Measurements from ENCODE around the gene PRKAR1B.

The PRKAR1B gene

DNA sequence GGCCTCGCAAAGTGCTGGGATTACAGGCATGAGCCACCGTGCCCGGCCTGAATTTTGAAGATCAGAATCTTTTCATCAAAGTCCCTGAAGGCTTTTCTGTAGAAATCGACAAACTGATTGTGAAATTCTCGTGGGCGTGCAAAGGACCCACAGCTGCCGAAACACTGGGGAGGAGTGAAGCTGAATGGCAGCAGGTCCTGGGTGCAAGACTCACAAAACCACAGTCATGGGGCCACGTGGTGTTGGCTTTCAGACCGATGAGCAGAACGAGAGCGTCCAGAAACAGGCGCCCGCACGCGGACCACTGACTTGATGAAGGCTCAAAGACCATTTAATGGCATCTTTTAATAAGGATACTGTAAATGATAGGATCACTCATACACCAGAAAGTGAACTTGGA lies 24.7 kb upstream of the PRKAR1B start:
- peaks cover 8% of the 10 kb centered on the region for H3K36me3 ChIP-seq (ENCODE audit: control insufficient read depth, insufficient read depth, low read length)
- TF ChIP-seq, protein P1, sequence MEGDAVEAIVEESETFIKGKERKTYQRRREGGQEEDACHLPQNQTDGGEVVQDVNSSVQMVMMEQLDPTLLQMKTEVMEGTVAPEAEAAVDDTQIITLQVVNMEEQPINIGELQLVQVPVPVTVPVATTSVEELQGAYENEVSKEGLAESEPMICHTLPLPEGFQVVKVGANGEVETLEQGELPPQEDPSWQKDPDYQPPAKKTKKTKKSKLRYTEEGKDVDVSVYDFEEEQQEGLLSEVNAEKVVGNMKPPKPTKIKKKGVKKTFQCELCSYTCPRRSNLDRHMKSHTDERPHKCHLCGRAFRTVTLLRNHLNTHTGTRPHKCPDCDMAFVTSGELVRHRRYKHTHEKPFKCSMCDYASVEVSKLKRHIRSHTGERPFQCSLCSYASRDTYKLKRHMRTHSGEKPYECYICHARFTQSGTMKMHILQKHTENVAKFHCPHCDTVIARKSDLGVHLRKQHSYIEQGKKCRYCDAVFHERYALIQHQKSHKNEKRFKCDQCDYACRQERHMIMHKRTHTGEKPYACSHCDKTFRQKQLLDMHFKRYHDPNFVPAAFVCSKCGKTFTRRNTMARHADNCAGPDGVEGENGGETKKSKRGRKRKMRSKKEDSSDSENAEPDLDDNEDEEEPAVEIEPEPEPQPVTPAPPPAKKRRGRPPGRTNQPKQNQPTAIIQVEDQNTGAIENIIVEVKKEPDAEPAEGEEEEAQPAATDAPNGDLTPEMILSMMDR (IDR thresholded peaks at IDR 0.05; ENCODE audit: insufficient read depth, low read length, poor library complexity, severe bottlenecking) = no peak
- DNase-seq (ENCODE audit: extremely low read depth, insufficient read length) = no peak
- H3K4me3 ChIP-seq (replicated peaks; ENCODE audit: low read depth, low read length) = no peak overlapping the region
- no peaks in the 10 kb centered on the region for H3K27me3 ChIP-seq (replicated peaks; ENCODE audit: control insufficient read depth, insufficient read depth, low read length)

DNA sequence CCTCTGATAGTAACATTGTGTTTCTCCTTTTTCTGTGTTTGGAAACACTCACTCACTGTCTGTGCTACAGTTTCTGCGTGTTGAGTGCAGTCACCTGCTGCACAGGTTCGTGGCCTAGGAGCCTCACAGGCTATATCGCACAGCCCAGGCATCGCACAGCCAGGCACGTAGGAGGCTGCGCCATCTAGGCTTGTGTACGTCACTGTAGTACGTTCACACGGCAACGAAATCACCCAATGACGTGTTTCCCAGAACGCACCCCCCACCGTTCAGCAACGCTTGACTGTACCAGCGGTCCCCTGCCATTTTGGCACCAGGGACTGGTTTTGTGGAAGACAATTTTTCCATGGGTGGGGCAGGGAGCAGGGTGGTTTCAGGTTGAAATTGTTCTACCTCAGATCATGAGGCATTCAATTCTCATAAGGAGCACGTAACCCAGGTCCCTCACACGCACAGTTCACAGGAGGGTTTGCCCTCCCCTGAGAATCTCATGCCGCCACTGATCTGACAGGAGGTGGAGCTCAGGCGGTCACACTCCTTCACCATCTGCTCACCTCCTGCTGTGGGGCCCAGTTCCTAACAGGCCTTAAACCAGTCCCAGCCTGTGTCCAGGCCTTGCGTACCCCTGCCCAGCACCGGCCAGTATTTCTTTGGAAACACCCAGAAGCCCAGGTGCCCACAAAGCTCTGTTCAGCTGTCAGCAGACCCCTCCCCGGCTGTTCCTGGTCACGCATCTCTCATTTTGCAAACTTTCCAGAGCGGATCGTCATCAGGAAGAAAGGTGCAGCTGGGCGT lies 23.2 kb upstream of the PRKAR1B start:
- DNase-seq (ENCODE audit: extremely low read depth, insufficient read length) = no peak
- H3K27me3 ChIP-seq (replicated peaks; ENCODE audit: control insufficient read depth, insufficient read depth, low read length) = no peaks in the 10 kb centered on the region
- no peak overlapping the region for H3K4me3 ChIP-seq (replicated peaks; ENCODE audit: low read depth, low read length)
- peaks cover 8% of the 10 kb centered on the region for H3K36me3 ChIP-seq (ENCODE audit: control insufficient read depth, insufficient read depth, low read length)
- TF ChIP-seq, protein P1 (IDR thresholded peaks at IDR 0.05; ENCODE audit: insufficient read depth, low read length, poor library complexity, severe bottlenecking) = no peak

DNA sequence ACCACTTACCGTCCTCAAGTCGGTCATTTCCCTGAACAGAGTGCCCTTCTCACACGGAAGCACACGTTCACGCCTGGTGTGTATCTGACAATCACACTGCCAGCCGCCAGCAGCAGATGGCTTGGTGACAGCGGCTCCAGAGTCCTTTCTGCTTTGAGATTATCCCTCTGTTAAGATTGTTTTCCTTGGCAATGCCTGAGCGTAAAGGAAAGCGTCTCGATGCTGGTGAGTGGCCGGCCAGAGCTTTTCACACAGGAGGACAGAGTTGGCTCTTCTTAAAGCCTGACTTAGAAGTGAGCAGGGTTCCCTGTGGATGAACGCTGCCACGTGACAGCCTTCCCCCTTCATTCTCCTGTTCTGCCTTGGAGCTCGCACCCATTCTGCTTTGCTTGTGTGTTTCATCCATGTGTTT lies 22.1 kb upstream of the PRKAR1B start:
- Histone ChIP-seq H3K27me3 (replicated peaks; ENCODE audit: control insufficient read depth, insufficient read depth, low read length) (no peaks in the 10 kb centered on the region), H3K36me3 (ENCODE audit: control insufficient read depth, insufficient read depth, low read length) (peaks cover 2% of the 10 kb centered on the region), H3K4me3 (replicated peaks; ENCODE audit: low read depth, low read length) (no peak overlapping the region)
- TF ChIP-seq, protein P1 (IDR thresholded peaks at IDR 0.05; ENCODE audit: insufficient read depth, low read length, poor library complexity, severe bottlenecking) = no peak
- DNase-seq (ENCODE audit: extremely low read depth, insufficient read length) = no peak

DNA sequence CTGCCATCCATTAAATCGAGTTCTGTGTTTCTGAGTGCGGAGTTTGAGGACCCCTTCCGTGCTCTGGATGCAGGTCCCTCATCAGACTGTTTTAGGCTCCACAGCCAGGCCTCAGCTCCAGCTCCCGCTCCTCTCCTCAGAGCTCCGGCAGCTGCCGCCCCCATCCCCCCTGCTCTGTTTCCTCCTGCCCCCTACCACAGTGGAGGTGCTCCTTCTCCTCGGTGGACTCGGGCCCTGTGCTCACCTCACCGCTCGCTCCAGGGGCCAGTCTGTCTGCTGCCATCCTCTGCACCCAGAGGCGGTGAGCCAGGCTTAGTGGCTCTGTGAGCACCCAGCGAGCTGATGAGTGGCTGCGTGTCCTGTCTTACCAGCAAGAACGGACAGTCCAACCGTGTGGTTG lies 21.4 kb upstream of the PRKAR1B start:
- Histone ChIP-seq H3K27me3 (replicated peaks; ENCODE audit: control insufficient read depth, insufficient read depth, low read length) (no peaks in the 10 kb centered on the region), H3K36me3 (ENCODE audit: control insufficient read depth, insufficient read depth, low read length) (peaks cover 2% of the 10 kb centered on the region), H3K4me3 (replicated peaks; ENCODE audit: low read depth, low read length) (no peak overlapping the region)
- no peak for DNase-seq (ENCODE audit: extremely low read depth, insufficient read length)
- TF ChIP-seq, protein P1 (IDR thresholded peaks at IDR 0.05; ENCODE audit: insufficient read depth, low read length, poor library complexity, severe bottlenecking) = no peak

DNA sequence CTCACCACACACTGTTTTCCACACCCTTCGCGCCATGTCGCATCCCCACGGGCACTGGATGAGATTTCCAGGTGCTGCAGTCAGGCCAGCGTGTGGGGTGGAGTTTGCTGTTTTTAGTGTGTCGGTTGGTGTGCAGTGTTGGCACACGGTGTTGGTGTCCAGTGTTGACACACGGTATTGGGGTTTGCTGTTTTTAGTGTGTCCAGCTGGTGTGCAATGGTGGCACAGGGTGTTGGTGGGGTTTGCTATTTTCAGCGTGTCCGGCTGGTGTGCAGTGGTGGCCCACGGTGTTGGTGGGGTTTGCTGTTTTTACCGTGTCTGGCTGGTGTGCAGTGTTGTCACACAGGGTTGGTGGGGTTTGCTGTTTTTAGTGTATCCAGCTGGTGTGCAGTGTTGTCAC lies 20.1 kb upstream of the PRKAR1B start:
- TF ChIP-seq, protein P1 (IDR thresholded peaks at IDR 0.05; ENCODE audit: insufficient read depth, low read length, poor library complexity, severe bottlenecking) = no peak
- no peak for DNase-seq (ENCODE audit: extremely low read depth, insufficient read length)
- H3K4me3 ChIP-seq (replicated peaks; ENCODE audit: low read depth, low read length) = no peak overlapping the region
- H3K27me3 ChIP-seq (replicated peaks; ENCODE audit: control insufficient read depth, insufficient read depth, low read length) = no peaks in the 10 kb centered on the region
- peaks cover 2% of the 10 kb centered on the region for H3K36me3 ChIP-seq (ENCODE audit: control insufficient read depth, insufficient read depth, low read length)
